ENCODE data around the gene ABL2.

ABL2 gene

DNA sequence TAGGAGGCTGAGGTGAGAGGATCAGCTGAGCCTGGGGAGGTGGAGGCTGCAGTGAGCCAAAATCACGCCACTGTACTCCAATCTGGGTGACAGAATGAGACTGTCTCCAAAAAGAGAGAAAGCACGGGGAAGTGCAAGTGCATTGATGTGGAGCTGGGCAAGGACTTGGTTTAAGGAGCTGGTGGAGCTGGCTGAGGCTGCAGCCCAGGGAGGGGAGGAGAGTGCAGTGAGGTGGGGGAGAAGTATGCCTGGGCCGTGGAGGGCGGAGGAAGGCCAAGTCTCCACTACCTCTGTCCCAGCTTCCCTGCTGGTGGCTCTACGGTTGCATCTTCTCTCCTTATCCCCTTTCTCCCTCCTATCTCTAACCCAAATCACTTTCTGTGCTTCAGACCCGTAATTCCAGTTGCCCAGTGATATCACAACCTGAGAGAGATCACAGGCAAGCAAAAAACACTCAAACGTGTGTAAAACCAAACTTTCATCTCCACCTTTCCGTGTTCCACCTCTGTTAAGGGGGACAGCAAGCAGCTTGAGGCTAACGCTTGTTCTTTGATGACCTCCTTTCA lies 136.5 kb downstream of the ABL2 start:
- DNase-seq (ENCODE audit: low read depth), result no peak

DNA sequence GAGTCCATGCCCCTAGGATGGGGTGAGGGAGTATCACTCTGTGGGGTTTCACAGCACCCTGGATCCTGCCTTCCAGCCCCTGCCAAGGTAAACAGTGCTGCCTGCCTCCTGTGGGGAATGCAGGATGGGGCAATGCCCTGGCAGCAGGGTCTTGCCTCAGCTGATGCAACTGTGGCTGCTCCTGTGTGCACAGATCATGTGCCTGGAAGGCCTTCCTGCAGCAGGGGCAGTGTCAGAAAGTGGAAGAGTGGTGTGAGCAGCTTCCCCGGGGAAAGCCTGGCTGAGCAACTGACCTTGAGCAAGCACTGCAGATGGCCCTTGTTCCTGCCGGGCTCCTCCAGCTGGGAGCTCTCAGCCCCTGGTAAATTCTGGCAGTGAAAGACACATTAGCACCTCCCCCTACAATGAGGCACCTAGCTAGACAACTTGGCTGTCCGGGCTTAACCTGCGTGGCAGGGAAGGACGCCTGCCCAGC lies 137.7 kb downstream of the ABL2 start:
- no peak for DNase-seq (ENCODE audit: low read depth)

DNA sequence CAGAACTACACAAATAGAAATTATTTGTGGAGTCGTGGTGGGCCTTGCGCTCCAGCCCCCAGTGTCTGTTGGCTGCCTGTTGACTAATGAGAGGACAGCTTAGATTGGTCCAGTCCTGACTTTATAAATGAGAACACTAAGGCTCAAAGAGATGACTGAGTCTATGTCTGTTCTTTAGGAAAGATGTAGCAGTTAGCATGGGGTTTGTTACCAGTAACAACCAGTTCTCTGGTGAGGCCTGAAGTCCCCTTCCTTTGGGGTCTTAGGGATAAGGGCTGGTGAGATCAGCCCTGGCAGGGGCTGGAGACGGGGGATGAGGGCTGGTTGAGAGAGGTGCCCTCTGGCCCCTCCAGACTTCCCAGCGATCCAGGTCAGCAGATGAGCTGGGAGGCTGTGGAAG lies 138.6 kb downstream of the ABL2 start:
- DNase-seq (ENCODE audit: low read depth), result no peak

DNA sequence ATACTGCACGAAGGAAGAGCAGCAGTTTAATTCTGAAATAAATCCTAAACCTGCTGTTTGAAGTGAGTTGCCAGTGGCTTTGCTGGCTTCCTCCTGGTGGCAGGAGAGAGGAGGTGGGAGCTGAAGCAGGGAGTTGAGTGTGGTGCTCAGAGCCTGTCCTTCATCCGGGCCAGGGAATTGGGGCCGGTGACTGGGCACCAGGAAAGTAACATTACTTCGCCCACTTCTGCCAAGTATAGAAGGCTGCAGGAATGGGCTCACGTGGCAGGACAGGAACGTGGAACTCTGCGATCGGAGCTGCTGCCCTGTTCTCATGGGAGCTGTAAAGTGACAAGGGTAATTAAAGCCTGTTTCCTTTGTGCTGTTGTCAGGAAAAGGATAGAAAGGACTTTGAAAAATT lies 139.0 kb downstream of the ABL2 start:
- no peak for DNase-seq (ENCODE audit: low read depth)

DNA sequence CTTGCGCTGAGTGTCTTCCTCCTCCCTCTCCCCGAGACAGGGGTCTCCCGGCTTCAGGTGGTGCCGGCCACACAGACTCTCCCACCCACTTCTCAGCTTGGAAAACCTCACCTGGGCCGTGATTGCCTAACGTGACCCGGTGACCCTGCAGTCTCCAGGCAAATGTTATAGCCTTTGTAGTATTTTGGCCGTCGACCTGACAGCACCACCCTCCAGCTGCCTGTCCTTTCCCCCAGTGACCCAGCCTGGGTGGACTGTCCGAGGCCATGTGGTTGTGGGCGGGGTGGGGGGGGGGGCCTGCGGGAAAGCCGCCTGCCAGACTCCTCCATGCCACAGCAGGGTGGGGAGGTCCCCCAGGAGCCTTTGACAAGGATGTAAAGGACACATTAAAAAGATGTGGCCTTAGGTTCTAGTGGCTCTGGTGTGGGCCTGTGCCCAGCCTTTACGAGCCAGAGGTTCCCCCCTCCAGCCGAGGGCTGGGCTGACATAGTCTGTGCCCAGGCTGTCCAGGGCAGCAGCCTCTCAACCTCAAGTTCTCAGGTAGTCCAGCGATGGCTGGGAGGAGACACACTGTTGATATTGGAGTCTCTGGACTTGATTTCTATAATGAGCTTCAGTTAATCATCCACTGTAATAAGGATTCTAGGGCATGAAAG lies 139.5 kb downstream of the ABL2 start:
- DNase-seq (ENCODE audit: low read depth), result no peak

DNA sequence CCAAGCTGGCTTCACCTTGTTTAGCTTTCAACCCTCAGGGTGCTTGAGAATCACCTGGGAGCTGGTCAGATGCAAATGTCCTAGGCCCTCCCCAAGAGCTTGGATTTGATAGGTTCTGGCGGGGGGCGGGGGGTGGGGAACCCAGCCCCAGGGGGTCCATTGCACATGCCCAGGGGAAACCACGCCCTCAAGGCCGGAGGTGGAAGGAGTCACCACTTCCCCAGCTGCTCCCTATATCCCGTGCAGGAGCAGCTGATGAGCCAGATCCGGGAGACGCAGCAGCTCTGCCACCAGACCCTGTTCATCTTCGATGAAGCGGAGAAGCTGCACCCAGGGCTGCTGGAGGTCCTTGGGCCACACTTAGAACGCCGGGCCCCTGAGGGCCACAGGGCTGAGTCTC lies 141.8 kb downstream of the ABL2 start:
- DNase-seq (ENCODE audit: low read depth), result no peak

DNA sequence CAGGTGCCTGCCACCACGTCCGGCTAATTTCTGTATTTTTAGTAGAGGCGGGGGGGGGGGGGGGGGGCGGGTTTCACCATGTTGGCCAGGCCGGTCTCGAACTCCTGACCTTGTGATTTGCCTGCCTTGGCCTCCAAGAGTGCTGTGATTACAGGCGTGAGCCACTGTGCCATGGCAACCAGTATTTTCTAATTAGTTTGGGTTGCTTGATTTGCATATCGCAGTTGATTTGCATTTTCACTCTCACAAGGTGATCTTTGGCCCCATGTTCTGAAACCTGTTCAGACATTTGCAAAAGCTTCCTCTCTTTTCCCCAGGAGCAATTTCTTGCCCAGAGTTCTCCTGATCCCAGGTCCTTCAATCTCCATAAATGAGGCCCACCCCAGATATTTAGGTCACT lies 145.9 kb downstream of the ABL2 start:
- no peak for DNase-seq (ENCODE audit: low read depth)

DNA sequence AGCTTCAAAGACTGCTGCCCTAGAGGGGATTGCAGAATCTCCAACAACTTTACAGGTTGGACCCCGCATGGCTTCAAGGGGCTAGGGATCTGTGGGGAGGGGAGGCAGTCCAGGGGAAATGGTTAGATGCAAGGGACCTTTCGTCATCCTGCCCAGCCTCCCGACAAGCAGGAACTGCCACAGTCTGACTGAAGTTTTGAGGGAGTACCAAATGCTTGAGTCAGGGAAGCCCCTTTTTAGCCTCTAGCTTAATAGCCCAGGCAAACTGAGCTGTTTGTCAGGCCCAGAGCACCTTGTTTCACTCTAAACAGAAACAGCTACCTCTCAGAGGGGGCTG lies 146.5 kb downstream of the ABL2 start:
- no peak for DNase-seq (ENCODE audit: low read depth)

DNA sequence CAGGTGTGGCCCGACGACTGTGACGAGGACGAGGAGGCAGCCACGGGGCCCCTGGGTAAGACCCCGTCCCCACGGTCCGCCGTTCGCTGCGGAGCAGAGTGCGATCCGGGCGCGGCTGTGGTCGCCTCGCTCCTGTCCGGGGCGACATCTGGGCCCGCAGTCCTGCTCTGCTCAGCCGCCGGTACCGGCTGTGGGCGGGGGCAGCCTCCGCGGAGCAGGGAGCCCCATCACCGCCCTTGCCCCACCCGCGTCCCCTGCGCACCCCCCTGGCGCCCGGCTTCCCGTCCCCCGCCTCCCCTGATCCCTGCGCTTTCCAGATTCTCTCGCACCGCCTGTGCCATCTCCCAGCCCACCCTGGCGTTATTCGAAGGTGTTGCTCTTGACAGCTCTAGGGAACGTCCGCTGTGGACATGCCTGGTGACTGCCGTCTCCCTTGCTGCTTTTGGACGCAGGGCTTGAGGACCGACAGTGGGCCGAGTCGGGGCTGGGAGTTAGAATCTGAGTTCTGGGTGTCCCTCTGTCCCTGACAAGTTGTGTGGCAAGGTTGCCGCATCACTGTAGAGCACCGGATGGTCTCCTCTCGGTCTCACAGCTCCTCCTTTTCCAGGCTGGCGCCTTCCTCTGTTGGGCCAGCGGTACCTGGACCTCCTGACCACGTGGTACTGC lies 147.0 kb downstream of the ABL2 start:
- DNase-seq (ENCODE audit: low read depth), result peak; percentile 18

DNA sequence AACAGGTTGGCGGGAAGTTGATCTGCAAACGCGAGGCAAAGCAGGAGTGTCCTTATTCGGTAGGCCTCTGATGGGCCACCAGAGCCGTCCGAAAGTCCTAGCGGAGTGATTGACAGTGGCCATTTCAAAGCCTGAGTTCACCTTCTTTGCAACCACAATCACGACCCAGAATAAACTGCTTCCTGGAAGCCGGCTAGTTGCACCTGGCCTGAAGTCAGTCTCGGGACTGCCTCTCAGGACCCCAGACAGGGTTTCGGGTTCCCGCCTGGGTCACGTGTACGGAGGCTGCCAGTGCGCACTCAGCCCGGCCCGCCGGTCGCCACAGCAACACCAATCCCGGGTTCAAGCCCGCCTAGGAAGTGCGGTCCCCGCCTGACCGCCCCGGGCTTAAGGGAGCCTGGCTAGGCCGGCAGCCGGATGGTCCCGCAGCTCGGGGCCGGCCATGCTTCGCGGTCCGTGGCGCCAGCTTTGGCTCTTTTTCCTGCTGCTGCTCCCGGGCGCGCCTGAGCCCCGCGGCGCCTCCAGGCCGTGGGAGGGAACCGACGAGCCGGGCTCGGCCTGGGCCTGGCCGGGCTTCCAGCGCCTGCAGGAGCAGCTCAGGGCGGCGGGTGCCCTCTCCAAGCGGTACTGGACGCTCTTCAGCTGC lies 147.7 kb downstream of the ABL2 start, which contains the start of gene TOR3A:
TOR3A (plus strand) TSS at position 384 of the 646 bp plus-strand sequence; CDS start at position 443, 59 bp downstream.
- DNase-seq (ENCODE audit: low read depth), result peak; percentile 82

DNA sequence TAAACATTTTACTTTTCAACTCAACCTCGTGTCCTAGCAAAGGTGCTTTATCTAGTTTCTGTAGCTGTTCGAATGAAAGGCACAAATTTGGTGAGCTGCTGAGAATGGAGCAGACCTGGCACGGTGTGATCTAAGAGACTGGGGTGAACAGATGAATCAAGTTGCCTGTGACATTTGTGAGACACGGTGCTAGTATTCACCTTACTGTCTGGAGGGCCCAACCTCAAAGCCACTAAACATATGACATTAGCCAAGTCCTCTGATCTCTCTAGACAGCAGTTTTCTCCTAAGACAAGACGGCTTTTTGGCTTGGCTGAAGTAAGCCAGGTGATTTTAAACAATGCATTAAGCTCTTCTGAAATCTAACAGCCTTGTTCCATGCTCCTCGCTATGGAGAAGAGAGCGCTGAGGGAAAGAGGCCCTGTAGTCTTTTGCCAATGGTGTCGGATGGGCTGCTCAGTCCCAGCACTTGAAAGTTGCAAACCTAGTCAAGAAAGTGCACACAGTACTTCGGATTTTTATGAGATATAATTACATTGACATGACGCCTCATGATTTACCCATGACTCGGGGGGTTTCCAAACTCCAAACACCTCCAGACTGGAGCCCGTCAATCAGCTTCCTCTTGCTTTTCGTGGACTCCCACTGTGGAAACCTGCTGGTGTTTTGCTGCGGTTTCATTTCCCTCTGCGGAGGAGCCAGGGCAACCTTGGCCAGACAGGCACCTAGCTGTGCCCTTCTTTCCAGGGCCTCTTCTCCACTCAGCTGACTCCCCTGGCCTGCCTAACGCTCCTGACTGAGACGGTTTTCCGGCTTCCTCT lies 148.4 kb downstream of the ABL2 start:
- DNase-seq (ENCODE audit: low read depth), result no peak

DNA sequence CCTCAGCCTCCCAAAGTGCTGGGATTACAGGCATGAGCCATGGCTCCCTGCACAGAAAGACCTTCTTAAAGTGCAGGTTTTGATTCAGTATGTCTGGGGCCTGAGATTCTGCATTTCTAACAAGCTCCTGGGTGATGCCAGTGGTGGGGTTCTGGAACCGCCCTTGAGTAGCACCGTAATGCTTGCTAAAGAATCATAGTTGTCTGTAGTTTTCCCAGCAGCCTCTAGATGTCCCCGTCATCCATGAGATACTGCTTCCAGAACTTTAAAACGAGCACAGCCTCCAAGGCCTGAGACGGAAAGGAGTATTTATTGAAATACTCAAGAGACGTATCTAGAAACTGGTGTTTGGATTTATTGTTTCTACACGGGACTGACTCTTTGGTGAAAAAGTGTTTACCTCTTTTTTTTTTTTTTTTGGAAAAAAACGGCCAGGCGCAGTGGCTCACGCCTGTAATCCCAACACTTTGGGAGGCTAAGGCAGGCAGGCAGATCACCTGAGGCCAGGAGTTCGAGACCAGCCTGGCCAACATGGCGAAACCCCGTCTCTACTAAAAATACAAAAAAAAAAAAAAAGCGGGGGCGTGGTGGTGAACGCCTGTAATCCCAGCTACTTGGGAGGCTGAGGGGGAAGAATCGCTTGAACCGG lies 150.2 kb downstream of the ABL2 start:
- DNase-seq (ENCODE audit: low read depth), result no peak

DNA sequence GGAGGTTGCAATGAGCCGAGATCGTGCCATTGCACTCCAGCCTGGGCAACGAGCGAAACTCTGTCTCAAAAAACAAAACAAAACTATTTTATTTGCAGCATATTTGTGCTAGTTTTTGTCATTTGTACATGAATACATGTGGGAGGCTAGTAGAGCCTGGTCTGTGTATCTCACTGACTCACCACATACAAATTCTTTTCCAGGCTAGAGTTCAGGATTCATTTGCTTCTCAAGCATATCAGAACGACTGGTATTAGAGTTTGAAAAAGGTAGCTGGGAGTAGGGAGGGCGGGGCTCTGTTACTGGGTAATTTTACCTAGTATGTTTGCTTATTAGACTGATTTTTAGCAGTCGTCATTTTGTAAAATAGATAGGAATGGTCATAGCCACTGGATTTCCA lies 152.1 kb downstream of the ABL2 start:
- no peak for DNase-seq (ENCODE audit: low read depth)

DNA sequence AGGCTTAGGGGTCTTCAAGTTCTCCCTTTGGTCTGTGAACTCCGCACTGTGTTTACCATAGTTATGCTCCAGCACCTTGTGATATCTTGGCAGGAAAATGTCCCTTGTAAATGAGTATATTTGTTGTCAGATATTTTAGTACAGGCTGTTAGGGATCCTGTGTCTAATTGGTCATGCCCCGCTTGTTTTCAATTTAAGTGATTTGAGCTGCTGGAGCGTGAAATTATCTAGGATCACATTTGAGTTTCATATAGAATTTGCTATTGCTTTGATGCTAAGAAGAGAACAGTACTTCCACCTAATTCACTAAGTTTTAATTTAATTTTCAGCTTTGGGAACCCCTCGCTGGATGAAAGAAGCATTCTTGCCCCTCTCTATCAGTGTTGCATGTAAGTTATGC lies 163.0 kb downstream of the ABL2 start:
- no peak for DNase-seq (ENCODE audit: low read depth)

DNA sequence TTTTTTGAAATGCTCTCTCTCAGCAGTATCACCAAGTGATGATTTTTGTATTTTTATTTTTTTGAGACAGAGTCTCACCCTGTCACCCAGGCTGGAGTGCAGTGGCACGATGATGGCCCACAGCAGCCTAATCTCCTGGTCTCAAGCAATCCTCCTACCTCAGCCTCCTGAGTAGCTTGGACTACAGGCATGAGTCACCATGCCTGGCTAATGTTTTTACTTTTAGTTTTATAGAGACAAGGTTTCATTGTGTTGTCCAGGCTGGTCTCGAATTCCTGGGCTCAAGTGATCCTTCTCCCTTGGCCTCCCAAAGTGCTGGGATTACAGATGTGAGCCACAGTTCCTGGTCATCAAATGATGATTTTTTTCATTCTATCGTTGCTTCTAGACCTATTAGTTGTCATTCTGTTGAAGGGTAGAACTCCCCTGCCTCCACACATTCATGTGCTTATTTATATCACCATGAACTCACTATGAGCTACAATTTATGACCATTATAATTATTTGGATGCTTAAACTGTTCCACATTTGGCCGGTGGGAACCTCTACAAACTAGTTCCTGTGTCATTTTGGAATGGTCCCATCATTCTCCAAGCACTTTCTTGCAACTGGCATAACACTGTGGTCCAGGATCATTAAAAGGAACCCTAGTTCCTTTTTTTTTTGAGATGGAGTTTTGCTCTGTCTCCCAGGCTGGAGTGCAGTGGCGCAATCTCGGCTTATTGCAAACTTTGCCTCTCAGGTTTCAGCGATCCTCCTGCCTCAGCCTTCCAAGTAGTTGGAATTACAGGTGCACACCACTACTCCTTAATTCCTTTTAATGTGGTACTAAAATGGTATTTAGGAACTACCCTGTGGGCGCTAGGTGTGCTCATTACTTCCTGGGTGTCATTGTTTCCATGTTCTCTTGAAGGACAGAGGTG lies 167.9 kb downstream of the ABL2 start:
- no peak for DNase-seq (ENCODE audit: low read depth)

DNA sequence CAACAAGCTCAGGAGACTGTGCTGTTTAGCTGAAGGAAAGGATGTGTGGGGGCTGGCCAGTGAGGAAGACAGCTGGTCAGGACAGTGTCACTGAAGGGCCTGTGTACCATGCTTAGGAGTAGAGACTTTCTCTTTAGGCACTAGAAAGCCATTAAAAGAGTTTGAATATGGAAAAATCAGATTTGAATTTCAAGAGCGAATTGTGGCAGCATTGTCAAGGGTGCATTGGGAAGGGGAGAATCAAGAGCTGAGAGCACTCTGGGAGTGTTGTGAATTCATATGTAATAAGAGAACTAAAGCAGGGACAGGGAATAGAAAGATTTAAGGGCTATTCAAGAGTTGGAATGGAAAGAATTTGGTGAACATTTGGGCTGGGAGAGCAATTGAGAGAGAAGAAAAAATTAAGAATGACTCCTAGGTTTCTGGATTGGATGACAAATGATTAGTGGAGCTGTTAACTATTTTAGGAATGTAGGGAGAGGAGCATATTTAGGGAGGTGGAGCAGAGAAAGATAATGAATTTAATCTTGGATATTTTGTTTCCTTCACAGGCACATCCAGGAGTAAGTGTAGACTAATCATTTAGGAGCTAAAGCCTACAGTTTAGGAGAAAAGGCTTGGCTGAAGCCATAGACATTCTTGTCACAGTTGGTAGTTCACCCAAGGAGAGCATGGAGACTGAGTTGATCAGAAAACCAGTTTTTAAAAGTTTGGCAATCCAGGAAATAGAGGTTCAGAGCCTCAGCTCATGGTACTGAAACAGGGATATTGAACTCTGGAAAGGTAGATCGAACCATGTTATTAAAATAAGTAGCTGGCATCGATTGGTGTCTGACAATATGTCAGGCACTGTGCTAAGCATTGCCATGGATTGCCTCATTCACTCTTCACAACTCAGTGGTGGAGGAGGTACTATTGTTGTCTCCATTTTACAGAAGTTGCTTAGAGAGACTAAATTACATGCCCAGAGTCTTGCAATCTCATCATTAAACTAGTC lies 170.7 kb downstream of the ABL2 start:
- no peak for DNase-seq (ENCODE audit: low read depth)

DNA sequence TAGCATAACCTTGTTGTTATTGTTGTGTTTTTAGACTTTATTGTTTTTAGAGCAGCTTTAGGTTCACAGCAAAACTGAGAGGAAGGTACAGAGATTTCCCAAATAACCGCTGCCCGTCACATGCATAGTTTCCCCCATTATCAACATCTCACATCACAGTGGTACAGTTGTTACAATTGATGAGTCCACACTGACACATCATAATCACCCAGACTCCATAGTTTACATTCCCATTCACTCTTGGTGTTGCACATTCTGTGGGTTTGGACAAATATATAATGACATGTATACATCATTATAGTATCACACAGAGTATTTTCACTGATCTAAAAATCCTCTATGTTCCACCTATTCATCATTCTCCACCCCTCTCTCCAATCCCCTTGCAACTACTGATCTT lies 173.5 kb downstream of the ABL2 start:
- no peak for DNase-seq (ENCODE audit: low read depth)

DNA sequence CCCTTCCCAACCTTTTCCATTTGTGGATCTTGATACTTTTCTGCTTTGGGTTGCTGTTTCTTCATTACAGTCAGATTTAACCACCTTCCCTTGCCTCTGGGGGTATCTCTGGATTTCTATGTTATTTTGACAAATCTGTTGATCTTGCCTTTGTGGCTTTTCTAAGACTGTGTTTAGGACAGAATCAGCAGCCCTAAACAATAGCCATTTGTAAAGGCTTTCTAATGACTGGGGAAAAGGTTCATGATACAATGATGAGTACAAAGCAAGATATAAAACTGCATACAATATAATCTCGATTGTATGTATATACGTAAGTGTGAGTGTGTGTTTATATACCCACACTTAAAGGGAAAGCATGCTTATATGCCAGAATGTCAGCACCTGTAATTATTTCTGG lies 176.0 kb downstream of the ABL2 start:
- DNase-seq (ENCODE audit: low read depth), result no peak

DNA sequence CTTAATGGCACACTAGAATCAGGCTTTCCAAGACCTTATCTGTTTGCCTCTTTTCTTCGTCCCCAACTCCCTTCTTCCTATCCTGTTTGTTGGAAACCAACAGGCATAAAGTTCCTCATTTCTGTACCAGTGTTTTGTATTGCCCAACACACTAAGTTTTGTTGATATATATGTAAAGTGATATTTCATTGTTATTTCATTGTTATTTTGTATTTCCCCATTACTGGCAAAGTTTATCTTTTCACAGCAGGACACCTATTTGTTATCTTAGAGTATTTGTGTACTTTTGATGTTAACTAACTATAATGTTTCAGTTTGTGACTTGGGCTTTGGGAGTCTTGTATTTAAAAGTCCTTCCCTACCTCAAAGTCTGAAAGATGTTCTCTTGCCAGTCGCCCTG lies 176.7 kb downstream of the ABL2 start:
- DNase-seq (ENCODE audit: low read depth), result no peak
